Lower leg skin (tissue), 4 donors: ENCODE results near the gene SGSH. TPM values are rescaled to one million over a fixed set of nuclear protein-coding genes. Genes with fewer than 3 reads are reported as not detected.

ENCODE experiments used
- DNase-seq, 2 donors: peaks; one replicate each; pipeline ENCODE4 v3.0.0-alpha.2; 2019; ENCODE audit warnings: low spot score in 2 of 2
- H3K4me3 ChIP-seq: fragments of 200-600 bp; sonication (generic); 2 replicates; pipeline ENCODE4 v1.5.1; 2017; ENCODE audit warnings: mild to moderate bottlenecking, low read depth; ENCODE audit not compliant: poor library complexity, severe bottlenecking
- POLR2A ChIP-seq, 2 donors: fragments of 450-650 bp; IDR thresholded peaks; one replicate each; pipeline ENCODE4 v1.6.1; 2016 to 2017; ENCODE audit warnings: antibody characterized with exemption in 2 of 2, mild to moderate bottlenecking in 1 of 2, moderate library complexity in 1 of 2
- WGBS, 2 donors: methylation state at CpG; one replicate each; pipeline ENCODE4 v1.1.5; 2018; 5-methylcytosine and 5-hydroxymethylcytosine counted together
- intact Hi-C: fragments of 100-400 bp; cut with DNase I; formaldehyde crosslinking; loops from one replicate; pipeline ENCODE4 v1.15.0; 2023; ENCODE audit warnings: low total_unique reads
- total RNA-seq, 4 donors: library from RNA; depleted of rRNA; stranded (reverse); fragments of >200 nt; gene quantifications; one replicate each; pipeline ENCODE4 v1.1.0, GENCODE V29; 2016
- TF ChIP-seq, protein P1 (sequence below), 3 donors: fragments of 450-650 bp; IDR thresholded peaks; one replicate each; pipeline ENCODE4 v1.5.1; 2016; ENCODE audit warnings: antibody characterized with exemption in 3 of 3, mild to moderate bottlenecking in 3 of 3, moderate library complexity in 2 of 3

Gene SGSH
- total RNA-seq, 4 donors from 2014 or later = 19.4 to 47.3 (median 37.0) TPM

DNA sequence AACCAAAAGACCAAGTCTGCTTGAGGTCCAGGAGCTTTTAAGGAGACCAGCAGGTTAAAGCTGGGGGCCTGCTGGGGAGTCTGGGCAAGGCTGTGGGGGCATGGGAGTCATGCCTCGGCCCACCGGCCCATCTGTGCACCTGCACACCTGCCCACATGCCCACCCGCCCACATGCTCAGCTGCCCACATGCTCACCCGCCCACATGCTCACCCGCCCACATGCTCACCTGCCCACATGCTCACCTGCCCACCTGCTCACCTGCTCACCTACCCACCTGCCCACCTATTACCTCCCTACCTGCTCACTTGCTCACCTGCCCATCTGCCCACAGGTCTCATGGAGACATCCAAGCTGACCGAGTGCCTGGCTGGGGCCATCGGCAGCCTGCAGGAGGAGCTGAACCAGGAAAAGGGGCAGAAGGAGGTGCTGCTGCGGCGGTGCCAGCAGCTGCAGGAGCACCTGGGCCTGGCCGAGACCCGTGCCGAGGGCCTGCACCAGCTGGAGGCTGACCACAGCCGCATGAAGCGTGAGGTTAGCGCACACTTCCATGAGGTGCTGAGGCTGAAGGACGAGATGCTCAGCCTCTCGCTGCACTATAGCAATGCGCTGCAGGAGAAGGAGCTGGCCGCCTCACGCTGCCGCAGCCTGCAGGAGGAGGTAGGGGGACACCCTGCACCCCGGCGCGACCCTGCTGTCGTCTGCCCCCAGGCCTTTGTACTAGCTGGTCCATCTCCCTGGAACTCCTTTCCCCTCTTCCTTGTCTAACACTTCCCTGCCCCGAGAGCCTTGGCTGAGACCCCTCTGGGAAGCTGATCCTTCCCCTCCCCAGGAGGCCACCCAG lies 36.3 kb downstream of the SGSH start:
- H3K4me3 ChIP-seq = no peak overlapping the region
- DNase-seq = no peak
- intact Hi-C loops = no loop called here
- TF ChIP-seq POLR2A (IDR thresholded peaks at IDR 0.05) = no peak
- TF ChIP-seq, protein P1, sequence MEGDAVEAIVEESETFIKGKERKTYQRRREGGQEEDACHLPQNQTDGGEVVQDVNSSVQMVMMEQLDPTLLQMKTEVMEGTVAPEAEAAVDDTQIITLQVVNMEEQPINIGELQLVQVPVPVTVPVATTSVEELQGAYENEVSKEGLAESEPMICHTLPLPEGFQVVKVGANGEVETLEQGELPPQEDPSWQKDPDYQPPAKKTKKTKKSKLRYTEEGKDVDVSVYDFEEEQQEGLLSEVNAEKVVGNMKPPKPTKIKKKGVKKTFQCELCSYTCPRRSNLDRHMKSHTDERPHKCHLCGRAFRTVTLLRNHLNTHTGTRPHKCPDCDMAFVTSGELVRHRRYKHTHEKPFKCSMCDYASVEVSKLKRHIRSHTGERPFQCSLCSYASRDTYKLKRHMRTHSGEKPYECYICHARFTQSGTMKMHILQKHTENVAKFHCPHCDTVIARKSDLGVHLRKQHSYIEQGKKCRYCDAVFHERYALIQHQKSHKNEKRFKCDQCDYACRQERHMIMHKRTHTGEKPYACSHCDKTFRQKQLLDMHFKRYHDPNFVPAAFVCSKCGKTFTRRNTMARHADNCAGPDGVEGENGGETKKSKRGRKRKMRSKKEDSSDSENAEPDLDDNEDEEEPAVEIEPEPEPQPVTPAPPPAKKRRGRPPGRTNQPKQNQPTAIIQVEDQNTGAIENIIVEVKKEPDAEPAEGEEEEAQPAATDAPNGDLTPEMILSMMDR (IDR thresholded peaks at IDR 0.05) = no peak
- 84 to 88% methylated on average over 23 to 26 of the region's 26 CpGs for WGBS, 2 donors

DNA sequence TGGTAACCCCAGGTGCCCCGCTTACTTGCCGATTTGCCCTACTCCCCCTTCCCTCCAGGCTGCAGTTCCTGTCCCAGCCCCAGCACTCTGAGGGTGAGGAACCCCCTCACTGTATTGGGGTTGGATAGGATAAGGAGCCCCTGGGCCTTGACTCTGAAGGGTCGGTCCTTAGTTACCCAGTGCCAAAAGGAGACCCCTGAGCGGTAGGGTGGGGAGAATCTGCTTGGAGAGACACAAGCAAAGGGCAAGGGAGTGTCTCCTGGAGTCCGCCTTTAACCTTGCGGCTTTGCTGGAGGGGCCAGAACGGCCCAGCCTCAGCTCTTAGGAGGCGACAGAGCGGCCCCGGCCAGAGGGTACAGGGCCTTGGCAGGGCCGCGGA lies 37.3 kb downstream of the SGSH start:
- TF ChIP-seq, protein P1 (IDR thresholded peaks at IDR 0.05) = no peak
- no peak for TF ChIP-seq POLR2A (IDR thresholded peaks at IDR 0.05)
- H3K4me3 ChIP-seq = no peak overlapping the region
- 87 to 89% methylated on average over 12 of the region's 12 CpGs for WGBS, 2 donors
- DNase-seq = no peak
- intact Hi-C loops = no loop called here

DNA sequence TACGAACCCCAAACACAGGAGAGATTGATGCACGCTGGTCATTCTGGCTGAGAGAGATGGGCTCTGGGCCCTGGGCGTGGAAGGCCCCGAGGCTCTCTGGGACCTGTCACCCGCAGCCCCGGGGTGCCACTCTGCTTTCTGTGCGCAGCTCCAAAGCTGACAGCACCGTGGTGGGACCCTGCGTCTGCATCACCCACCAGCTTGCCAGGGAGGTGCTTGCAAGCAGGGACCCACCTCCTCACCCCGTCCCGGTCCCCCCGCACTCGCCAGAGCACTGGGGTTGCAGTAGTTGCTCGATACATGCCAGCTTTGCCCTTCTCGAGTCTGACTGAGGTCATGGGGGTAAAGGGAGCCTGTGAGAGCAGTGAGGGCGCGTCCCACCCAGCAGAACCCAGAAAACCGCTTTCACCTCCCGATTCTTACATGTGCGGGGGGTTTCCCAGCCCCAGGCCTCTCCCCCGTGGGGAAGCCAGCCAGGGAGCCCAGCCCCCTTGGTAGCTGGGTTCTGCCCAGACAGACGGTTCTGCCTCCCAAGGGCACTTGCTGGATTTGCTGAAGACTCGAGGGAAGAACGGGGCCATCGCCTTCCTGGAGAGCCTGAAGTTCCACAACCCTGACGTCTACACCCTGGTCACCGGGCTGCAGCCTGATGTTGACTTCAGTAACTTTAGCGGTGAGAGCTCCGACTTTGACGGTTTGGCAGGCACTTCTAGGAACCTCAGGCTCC lies 37.9 kb downstream of the SGSH start:
- 87 to 89% methylated on average over 27 to 29 of the region's 30 CpGs for WGBS, 2 donors
- TF ChIP-seq, protein P1 (IDR thresholded peaks at IDR 0.05) = no peak
- no peak for TF ChIP-seq POLR2A (IDR thresholded peaks at IDR 0.05)
- intact Hi-C loops = no loop called here
- H3K4me3 ChIP-seq = no peak overlapping the region
- DNase-seq = no peak

DNA sequence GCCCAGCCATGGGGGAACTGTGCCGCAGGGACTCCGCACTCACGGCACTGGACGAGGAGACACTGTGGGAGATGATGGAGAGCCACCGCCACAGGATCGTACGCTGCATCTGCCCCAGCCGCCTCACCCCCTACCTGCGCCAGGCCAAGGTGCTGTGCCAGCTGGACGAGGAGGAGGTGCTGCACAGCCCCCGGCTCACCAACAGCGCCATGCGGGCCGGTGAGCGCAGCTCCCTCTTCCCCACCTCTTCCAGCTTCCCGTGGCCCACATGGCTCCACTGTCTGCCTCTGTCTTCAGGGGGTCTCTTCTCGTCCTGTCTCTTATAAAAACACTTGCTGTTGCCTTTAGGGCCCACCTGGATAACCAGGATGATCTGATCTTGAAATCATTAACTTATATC lies 38.7 kb downstream of the SGSH start:
- no peak for DNase-seq
- intact Hi-C loops = no loop called here
- TF ChIP-seq, protein P1 (IDR thresholded peaks at IDR 0.05) = no peak
- no peak for TF ChIP-seq POLR2A (IDR thresholded peaks at IDR 0.05)
- no peak overlapping the region for H3K4me3 ChIP-seq
- whole genome bisulfite sequencing, 2 donors = 90 to 96% methylated on average over 17 of the region's 17 CpGs

DNA sequence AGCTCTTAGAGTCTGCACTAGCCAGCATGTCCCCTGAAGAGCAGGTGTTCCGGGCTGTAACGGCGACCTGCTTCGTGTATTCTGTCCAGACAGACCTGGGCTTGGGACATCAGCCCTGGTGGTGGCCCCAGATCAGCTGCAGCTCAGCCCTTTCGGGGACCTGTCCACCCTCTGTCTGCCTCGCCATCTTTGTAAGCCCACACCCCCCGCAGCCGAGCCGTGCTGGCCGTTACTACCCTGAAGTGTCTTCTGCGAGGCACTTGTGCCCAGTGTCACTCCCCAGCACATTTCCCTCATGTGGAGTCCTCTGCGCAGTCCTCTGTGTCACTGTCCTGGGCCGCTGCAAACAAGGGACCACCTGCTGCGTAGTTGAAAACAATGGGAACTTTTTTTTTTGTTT lies 39.9 kb downstream of the SGSH start:
- 85 to 86% methylated on average over 13 to 14 of the region's 14 CpGs for WGBS, 2 donors
- H3K4me3 ChIP-seq = no peak overlapping the region
- TF ChIP-seq, protein P1 (IDR thresholded peaks at IDR 0.05) = no peak
- TF ChIP-seq POLR2A (IDR thresholded peaks at IDR 0.05) = no peak
- intact Hi-C loops = no loop called here
- DNase-seq = no peak
